Measurements from ENCODE around the gene CLNS1A.

DNA sequence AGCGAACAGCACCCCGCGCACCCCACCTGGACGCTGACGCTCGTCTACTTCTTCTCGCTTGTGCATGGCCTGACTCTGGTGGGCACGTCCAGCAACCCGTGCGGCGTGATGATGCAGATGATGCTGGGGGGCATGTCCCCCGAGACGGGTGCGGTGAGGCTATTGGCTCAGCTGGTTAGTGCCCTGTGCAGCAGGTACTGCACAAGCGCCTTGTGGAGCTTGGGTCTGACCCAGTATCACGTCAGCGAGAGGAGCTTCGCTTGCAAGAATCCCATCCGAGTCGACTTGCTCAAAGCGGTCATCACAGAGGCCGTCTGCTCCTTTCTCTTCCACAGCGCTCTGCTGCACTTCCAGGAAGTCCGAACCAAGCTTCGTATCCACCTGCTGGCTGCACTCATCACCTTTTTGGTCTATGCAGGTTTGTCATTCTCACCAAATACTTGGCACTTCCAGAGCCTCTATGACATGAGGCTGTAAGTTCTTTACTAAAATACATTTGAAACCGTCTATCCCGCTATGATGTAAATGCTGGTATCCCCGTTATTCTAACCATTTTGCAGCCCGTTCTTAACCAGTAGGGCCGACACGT is 47.3 kb downstream of the CLNS1A start:
- TF ChIP-seq, protein P1, sequence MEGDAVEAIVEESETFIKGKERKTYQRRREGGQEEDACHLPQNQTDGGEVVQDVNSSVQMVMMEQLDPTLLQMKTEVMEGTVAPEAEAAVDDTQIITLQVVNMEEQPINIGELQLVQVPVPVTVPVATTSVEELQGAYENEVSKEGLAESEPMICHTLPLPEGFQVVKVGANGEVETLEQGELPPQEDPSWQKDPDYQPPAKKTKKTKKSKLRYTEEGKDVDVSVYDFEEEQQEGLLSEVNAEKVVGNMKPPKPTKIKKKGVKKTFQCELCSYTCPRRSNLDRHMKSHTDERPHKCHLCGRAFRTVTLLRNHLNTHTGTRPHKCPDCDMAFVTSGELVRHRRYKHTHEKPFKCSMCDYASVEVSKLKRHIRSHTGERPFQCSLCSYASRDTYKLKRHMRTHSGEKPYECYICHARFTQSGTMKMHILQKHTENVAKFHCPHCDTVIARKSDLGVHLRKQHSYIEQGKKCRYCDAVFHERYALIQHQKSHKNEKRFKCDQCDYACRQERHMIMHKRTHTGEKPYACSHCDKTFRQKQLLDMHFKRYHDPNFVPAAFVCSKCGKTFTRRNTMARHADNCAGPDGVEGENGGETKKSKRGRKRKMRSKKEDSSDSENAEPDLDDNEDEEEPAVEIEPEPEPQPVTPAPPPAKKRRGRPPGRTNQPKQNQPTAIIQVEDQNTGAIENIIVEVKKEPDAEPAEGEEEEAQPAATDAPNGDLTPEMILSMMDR (IDR thresholded peaks at IDR 0.05) = no peak
- TF ChIP-seq POLR2A (IDR thresholded peaks at IDR 0.05; ENCODE audit: low read depth) = no peak
- TF ChIP-seq EP300 (IDR thresholded peaks at IDR 0.05) = no peak
- no peak for TF ChIP-seq POLR2AphosphoS5 (IDR thresholded peaks at IDR 0.05)

Measured in esophagus muscularis mucosa (tissue), 4 donors.